GM18870 (cell line): ENCODE measurements around the gene DEAF1.
A peak's percentile ranks its signal among the peaks of the same experiment; 100 is the strongest.
"Not testable (repeated sequence)": the region's sequence is repeated elsewhere in the genome, so short reads cannot be mapped to it uniquely, and the experiment has no call there.

ENCODE experiments used
- ATAC-seq: cut with Tn5 transposase; IDR thresholded peaks from one replicate; pipeline ENCODE4 v1.9.1; 2021; ENCODE audit warnings: moderate library complexity; ENCODE audit not compliant: unreplicated experiment

The DEAF1 gene

DNA sequence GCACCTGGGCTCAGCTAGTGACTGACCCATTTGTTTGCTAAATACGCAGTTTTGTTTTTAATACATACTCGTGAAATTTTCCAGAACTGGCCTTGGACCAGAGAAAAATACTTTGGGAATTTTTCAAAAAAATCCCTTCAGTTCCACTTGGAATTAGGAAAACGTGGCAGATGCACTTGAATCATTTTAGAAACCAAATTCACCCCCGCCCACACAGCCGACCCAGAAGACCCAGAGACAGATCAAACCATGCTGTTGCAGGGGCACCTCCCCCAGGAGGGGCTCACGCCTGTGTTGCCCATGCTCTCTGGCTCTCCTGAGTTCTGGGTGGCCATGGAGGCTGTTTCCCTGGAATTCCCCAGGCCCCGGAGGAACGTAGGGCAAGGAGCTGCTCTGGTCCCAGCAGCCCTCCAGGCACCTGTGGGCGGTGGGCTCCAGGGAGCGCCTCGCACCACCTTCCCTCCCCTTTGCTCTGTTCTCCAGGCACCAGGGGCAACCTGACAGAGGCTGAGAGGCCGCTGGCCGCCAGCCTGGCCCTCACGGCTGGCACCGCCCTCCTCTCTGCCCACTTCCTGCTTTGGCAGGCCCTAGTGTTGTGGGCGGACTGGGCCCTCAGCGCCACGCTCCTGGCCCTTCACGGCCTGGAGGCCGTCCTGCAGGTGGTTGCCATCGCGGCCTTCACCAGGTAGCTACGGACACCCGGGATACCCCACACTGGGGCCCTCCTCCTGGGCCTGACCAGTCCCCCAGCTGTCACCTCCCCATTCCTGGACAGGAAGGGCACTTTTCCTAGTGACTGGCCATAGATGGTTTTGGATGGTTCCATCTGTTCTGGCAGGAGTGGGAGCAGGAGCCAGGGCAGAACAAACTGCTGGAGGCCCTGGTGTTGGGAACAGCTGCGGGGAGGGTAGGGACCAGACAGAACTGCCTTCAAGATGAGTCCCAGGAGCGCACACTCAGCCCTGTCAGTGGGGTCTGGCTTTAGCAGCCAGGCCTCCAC lies 7.7 kb upstream of the DEAF1 start:
- no peak for ATAC-seq

DNA sequence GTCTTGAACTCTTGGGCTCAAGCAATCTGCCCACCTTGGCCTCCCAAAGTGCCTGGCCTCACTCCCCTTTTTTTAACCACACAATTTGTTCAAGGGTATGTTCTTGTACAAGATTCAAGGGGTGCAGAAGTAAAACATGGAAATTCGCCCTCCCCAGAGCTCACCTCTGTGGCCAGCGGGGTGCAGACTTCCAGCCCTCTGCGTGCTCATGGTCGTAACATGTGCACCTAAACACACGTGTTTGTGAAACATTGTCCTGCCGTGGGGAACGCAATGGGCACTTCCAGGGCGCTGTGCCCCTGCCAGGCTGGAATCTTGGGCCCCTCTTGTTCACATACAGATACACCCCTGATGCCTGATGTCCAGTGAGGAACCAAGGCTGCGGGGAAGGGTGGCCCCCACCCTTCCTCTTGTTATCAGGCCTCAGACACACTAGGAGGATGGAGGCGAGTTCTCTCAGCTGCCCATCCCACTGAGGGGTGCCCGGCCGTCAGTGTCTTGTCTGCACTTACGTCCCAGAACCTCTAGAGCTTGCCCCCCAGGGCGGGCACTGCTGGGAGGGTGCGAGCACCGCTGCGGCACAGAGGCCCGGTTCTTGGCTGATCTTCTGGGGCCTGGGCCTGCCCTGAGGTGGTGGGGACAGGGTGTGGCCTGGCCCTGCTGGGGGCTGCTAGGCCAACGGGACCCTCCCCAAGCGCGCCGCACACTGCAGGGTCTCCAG lies 6.9 kb upstream of the DEAF1 start:
- ATAC-seq, result no peak

DNA sequence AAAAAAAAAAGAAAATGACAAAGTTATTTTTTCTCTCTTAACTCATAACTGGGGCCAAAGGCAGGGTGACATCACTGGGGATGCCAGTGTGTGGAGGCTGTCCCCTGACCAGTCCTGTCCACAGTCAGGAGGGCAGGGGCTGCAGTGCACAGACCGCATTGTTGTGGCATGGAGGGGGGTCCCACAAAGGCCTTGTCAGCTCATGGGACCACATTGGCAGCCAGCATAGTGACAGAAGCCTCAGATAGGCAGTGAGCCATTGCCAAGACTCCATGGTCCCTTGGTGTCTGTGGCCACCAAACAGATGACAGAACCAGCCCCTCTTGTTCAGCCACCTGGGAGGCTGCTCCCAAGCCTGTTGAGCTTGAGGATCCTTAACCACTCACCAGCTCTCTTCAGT lies 4.7 kb upstream of the DEAF1 start:
- no peak for ATAC-seq

DNA sequence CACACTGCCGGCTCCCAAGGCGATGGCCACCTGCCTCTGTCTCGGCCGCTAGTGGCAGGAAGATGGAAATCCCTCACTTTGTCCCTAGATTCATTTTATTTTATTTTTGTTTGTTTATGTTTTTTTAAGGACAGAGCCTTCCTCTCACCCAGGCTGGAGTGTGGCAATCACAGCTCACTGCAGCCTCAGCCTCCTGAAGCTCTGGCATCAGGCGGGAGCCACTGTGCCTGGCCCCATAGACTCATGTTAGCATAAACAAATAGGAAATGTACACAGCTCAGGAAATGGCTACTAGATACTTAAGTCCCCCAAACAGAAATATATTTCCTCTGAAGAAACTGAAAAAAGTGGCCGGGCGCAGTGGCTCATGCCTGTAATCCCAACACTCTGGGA lies 4.1 kb upstream of the DEAF1 start:
- no peak for ATAC-seq

DNA sequence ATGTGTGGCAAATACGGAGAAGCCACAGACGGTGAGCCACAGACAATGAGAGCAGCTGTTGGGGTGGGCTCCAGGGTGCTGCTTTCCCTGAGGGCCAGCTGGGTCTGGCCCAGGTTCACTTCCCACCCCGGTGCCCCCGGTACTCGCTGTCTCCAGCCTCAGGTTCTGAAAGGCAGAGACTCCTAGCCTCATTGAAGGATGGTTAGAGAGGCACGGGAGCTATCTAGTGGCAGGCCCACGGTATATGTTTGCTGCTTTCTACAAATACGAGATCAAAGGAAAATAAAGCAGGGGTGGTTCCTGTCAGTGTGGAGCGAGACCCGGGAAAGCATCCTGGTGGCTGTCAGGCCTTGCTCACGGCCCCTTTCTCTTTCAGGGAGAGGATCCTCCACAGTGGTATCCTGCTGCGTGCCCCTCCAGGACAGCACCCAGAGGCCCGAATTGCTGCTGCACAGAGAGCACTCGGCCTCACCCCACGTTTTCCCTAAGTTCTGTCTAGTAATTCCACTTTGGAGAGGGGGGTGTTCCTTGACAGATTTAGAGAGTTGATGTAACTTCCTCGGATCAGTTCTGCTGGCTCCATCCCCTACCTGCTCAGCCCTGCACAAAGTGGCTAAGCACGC lies 3.6 kb upstream of the DEAF1 start:
- no peak for ATAC-seq

DNA sequence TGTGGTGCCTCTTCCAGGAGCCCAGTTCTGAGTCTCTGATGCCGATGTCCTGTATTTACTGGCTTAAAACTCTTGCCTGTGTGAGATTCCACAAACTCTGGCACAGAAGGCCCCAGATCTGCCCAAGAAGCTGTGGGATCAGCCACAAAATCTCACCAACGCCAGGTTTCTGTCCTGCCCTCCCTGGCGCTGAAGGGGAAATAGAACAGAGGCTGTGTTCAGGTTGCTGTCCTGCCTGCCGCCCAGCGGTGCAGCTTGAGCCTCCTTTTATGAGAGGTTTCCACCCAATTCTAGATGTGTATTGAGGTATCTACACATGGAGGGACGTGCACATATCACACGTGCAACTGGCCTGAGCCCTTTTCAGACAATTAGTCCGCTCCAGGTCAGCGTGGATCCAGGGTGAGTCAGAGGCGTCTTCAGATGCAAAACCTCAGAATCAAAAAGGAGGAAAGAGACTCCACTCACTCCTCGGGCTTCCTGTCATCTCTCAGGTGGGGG lies 2.8 kb upstream of the DEAF1 start:
- no peak for ATAC-seq

DNA sequence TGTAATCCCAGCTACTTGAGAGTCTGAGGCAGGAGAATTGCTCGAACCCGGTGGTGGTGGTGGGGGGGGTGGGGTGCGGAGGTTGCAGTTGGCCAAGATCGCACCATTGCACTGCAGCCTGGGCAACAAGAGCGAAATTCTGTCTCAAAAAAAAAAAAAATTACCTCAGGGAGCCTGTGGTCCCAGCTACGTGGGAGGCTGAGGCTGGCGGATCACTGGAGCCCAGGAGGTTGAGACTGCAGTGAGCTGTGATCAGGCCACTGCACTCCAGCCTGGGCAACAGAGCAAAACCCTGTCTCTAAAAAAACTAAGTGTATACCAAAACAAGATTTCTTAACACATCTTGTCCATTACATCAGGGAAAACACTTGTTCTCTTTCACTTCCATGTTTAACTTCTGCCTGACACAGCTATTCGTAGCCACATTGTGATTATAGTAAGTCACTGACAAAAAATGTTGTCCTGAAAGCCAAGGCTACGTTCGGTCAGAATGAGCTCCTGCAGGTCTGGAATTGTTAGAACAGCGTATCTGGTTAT lies 2.0 kb upstream of the DEAF1 start:
- no peak for ATAC-seq

DNA sequence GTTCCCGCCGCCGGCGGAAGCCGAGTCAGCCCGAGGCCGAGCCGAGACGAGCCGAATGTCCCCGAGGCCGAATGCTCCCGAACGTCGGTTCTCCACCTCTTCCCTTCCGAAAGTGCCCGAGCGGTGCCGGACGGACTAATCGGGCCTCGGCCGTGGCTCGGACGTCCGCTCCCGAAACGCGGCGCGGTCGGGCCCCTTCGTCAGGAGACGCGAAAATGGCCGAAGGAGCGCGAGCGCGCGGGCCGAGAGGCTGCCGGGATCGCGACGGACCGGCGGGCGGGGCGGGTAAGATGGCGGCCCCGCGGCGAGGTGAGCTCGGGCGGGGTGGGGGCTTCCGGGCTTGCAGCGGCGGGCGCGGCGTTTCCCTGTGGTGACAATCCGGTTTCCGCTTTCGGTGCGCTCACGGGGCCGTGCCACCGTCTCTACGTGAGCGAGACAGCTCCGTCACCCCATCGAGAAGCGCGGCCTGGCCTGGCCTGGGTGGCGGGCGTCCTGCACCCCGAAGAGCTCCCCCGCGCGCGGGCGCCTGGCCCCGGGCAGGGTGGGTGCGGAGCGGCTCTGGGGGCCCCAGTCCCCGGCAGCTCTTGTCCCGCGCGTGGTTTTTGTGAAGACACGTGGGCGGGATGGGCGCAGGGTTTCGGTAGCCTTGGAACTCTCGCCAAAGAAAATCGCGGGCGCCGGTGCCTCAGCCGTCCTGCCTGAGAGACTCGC lies 671 bp upstream of the DEAF1 start, which contains the start of gene TMEM80:
Gene TMEM80, plus strand, starts transcription at position 279 of the 711 bp plus-strand sequence. Its CDS starts 12 bp downstream, at position 291.
- peak; percentile 74 for ATAC-seq

DNA sequence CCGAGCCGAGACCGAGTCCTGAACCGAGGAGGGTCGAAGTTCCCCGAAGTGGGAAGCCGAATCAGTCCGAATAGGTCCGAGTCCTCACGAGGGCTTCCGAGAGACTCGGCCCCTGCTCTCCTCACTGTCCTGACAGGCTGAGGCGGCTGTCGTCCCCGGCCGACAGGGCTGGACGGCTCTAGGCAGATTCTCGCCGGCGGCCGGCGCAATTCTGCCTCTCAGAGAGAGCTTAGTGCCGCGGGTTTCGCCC lies 191 bp upstream of the DEAF1 start:
- ATAC-seq, result peak; percentile 88

DNA sequence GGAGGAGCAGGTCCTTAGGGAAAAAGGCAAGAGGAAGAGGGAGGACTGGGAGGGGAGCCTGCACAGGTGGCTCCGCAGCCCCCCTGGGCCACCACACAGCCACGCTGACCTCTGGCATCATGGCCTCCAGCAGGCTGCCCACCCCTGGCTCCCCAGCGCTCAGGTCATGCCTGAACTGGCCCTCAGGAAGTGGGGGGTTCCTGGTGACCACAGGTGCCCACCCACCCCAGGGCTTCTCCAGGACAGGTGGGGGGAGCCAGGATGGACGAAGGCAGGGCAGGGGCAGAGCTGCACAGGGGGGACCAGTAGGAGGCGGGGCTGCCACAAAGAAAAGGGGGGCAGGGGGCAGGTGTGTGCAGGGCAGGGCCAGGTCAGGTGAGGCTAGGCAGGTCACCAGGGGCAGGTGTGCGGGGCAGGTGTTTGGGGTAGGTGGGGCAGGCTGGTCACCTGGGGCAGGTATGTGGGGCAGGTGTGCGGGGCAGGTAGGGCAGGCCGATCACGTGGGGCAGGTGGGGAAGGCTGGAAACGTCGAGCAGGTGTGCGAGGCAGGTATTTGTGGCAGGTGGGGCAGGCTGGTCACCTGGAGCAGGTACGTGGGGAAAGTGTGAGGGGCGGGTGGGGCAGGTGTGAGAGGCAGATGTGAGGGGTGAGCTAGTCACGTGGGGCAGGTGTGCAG lies 997 bp downstream of the DEAF1 start:
- no peak for ATAC-seq

DNA sequence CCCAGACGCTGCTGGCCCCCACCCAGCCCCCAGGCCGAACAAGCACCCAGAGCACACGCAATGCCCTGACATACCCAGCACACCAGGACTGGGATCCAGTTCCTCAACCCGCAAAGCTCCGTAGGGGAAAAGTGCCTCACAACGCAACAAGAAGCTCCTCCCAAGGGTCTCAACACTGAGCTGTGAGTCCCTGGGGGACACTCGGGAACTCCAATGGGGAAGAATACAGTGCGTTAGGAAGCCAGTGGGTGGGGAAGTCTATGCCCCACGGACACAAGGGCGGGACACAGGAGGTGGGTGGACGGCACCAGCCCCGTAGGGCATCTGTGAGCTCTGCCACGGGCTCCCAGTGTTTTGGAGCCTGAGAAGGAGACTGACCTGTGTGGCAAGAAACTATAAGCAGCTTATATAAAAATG lies 1.6 kb downstream of the DEAF1 start:
- ATAC-seq, result no peak

DNA sequence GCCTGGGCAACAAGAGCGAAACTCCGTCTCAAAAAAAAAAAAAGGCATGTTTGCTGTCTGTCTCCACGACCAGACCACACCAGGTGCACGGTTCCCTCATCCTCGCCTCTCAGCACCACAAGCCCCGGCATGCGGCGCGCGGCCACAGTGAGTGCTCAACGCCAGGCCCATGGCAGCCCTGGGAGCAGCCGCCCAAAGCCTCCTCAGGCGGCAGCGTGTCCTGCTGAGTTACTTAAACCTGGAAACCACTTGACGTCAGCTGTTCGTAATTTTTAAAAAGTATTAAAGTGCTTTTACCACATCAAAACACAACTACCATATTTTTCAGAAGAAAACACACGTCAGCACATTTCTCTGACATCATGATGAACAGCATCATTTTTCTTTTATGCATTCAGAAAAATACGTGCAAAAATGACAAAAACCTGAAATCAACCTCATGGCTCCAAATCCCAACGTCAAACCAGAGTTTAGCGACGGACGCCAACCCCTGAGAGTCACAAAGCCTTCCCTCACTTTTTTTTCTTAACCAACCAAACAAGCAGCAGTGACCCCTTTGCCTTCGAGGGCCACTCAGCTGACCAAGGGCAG lies 2.1 kb downstream of the DEAF1 start:
- no peak for ATAC-seq

DNA sequence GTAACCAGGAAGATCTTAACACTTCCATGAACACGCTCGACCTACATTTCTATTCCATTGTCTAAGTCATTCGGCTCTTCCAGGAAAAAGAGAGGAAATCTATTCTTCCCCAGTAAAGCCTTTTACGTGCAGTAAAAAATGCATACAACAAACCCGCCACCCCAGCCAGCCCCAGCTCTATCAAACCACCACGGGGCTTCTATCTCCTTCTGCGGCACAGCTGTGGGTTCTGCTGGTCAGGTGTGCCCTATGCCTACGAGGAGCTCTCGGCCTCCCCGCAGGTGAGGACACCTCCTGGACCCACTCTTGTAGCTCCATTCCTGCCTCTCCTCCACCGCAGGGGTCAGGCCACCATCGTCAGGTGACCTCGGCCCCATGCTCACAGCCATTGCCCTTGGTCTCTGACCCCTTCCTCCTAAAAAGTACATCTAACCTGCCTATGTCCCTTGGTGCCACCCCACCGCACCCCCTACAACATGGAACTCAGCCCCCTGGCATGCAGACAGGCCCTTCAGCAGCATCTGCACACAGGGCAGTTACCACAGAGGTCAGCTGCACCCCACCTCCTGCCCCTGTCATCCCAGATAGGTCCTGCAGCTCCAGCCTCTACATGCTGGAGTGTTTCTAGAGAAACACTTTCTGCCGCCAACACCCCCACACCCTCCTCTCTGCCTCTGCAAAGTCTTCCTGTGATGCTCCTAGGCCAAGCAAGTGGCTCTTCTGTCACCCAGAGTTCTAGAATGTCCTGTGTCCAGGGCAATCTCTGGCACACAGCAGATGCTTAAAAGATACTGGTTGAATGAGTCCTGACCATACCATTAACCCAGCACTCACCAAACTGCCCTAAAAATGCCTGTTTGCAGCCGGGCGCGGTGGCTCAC lies 3.1 kb downstream of the DEAF1 start:
- ATAC-seq, result no peak

DNA sequence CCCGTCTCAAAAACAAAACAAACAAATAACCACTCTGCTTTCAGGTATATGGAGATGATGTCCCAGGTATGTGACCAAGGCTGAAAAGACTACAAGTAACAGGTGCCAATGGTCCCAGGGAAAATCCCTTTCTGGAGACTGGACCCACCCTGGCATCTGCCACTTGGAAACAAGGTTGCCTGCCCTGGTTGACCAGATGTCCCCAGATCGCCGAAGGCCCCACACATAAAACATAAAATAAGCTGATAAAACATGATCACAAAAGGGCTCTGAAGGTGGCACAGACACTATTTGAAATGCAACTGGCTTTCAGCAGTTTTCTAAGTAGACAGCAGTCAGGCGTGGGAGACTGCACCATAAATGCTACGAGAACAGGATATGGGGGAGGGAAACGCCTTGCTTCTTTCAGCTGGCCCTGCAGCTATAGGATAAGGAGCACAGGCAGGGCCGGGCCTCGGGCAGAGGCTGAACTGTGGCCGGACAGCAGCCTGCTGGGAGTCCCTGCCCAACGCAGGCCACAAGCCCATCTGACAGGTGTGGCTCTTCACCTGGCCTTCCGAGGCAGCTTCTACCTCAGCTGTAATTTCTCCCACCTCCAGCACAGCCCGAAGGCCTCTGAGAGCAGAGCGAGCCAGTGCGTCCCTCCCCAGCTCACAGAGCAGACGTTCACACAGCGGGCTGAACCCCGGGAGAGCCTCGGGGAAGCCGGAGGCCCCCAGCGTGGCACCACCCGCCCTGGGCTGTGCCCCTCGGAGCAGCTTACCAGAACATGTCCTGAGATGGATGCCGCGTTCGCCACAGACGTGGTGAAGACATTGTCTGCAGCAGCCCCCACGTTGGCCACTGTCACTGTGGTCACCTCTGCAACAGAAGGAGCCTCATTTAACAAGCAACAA lies 4.0 kb downstream of the DEAF1 start:
- ATAC-seq, result no peak

DNA sequence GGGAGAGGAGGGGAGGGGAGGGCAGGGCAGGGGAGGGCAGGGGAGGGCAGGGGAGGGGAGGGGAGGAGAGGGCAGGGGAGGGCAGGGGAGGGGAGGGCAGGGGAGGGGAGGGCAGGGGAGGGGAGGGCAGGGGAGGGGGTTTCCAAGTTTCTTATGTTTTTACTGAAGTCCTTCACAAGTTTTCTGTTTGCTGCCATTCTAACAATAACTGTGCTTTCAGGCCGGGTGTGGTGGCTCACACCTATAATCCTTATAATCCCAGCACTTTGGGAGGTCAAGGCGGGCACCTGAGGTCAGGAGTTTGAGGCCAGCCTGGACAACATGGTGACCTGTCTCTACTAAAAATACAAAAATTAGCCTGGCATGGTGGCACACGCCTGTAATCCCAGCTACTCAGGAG lies 4.8 kb downstream of the DEAF1 start:
- not testable (repeated sequence) for ATAC-seq

DNA sequence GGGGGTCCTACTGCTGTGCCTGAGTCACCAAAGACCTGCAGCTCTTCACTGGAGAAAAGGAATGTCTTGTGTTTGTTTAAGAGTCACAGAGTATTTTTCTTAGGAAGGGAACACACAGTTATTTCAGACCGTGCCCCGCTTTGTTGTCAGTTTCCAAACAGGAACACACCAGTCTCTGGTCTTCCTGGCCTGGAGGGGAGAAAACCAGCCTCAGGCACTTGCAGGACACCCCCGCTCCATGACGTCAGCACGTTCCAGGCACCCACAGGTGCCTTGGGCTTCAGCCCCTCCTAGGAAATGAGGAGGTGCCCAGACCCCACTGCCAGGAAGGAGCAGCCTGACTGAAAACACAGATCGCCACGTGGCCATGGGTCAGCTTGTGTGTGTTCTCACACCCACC lies 5.4 kb downstream of the DEAF1 start:
- ATAC-seq, result no peak

DNA sequence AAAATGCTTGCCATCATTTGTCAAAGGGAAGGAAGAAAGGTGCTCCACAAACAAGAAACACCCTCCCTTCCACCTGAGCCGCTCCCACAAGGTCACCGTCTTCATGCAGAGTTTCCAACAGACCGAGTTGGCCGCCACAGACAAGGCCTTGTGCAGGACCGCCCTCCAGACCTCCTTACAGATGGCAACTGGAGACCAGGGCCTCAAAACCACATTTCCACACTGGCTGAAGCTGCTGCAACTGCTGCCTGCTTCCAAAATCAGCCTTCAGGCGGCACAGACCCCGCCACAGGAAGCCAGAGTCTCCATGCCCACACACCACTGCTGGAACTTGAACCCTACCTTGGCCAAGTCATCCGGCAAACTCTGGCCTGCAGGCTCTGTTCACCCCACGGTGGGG lies 6.3 kb downstream of the DEAF1 start:
- ATAC-seq, result no peak

DNA sequence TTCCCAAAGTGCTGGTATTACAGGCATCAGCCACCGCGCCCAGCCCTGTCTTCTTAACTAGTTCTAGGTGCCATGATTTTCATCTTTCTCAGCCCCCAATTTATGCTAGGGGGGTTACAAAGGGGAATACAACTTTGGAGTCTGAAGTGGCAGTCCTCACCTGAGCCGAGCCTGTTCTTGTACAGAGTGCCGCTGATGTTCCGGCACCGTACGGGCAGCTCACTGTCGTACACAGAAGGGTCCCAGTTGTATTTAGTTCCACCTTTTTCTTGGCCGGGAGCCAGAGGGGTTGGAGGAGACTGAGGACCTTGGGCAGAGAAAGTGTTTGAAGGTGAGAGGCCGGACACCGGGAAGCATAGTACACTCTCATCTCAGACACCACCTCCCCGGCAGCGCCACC lies 7.3 kb downstream of the DEAF1 start:
- ATAC-seq, result no peak
